Esophagus squamous epithelium (tissue), 5 donors: ENCODE results near the gene C1QL1. TPM values are rescaled to one million over a fixed set of nuclear protein-coding genes. Genes with fewer than 3 reads are reported as not detected.

Source experiments
- DNase-seq: peaks from one replicate; lab custom pipeline; 2025; lab: John Stamatoyannopoulos, UW
- H3K27ac ChIP-seq, 4 donors: fragments of 200-600 bp; sonication (generic); one replicate each; pipeline ENCODE4 v1.5.1; 2016 to 2019; ENCODE audit warnings: mild to moderate bottlenecking in 1 of 4
- H3K27me3 ChIP-seq, 4 donors: fragments of 200-600 bp; sonication (generic); 1 replicate in 3 of 4; 2 replicates in 1 of 4; pipeline versions ENCODE4 v1.5.1 to v1.6.0; 2017 to 2021; ENCODE audit warnings: antibody characterized with exemption in 1 of 4
- H3K36me3 ChIP-seq, 3 donors: fragments of 200-600 bp; sonication (generic); one replicate each; pipeline ENCODE4 v1.5.1; 2016 to 2019
- H3K4me1 ChIP-seq, 3 donors: fragments of 200-600 bp; sonication (generic); one replicate each; pipeline ENCODE4 v1.5.1; 2017 to 2019
- H3K4me3 ChIP-seq, 4 donors: fragments of 200-600 bp; sonication (generic); 1 replicate in 3 of 4; 2 replicates in 1 of 4; pipeline ENCODE4 v1.5.1; 2016 to 2019; ENCODE audit warnings: mild to moderate bottlenecking in 2 of 4, moderate library complexity in 1 of 4
- H3K9me3 ChIP-seq, 3 donors: fragments of 200-600 bp; sonication (generic); one replicate each; pipeline ENCODE4 v1.5.1; 2016 to 2019
- POLR2A ChIP-seq, 4 donors: fragments of 450-650 bp; IDR thresholded peaks; one replicate each; pipeline ENCODE4 v1.6.1; 2017; ENCODE audit warnings: antibody characterized with exemption in 4 of 4, mild to moderate bottlenecking in 4 of 4, moderate library complexity in 3 of 4
- WGBS, 2 donors: methylation state at CpG; one replicate each; pipeline ENCODE4 v1.1.5; 2018; 5-methylcytosine and 5-hydroxymethylcytosine counted together
- intact Hi-C: fragments of 100-400 bp; cut with DNase I; formaldehyde crosslinking; loops from one replicate; pipeline ENCODE4 v1.15.0; 2022
- total RNA-seq, 4 donors: library from RNA; depleted of rRNA; stranded (reverse); fragments of >200 nt; gene quantifications; one replicate each; pipeline ENCODE4 v1.1.0, GENCODE V29; 2016
- TF ChIP-seq, protein P1 (sequence below), 6 experiments: fragments of 450-650 bp in 4 of 6; fragments of 200-600 bp in 2 of 6; sonication (generic) in 2 of 6; IDR thresholded peaks; one replicate each; pipeline ENCODE4 v1.5.1; 2016 to 2019; ENCODE audit warnings: antibody characterized with exemption in 6 of 6, mild to moderate bottlenecking in 4 of 6, moderate library complexity in 4 of 6
- donor health status: DM: yes; HTN: yes; CAD: no.

C1QL1 gene
- total RNA-seq, 4 donors from 2014 or later: 0.35 to 2.3 (median 0.70) TPM; not detected in 1

DNA sequence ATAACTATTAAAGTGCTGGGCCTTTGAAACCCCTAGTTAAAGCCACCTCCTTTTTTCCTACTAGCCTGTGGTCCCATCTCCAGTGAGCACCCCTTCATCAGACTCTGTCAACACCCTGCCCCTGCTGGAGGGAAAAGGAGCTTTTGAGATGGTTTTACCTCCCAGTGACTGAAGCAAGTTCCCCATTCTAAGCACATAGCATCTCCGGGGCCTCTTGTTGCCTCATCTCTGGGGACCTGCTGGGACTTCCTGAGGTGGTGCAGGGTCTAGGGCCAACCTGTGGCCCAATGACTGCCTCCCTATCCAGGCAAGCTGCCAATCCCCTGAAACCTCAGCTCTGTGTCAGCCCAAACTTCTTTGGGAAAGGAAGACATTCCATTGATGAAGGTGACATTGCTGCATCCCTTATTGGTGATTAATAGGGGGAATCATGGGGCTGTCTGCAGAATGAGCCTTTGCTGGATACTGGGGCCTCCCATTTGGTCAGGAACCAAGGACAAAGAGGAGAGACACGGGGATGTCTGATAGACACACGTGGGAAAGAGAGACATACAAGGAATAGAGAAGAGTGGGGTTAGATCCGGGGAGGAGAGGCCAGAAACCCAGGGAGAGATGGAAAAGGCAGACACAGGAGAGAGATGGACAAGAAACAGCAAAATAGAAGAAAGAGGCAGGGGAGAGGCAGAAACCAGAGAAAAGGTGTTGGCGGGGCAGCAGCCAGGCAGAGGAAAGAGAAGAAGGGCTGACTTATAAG is 2.4 kb downstream of the C1QL1 start:
- no peak for DNase-seq
- intact Hi-C loops: no loop called here
- WGBS, 2 donors: 57 to 72% methylated on average over 5 of the region's 5 CpGs
- Histone ChIP-seq H3K27ac (no peak overlapping the region), H3K4me3 (no peak overlapping the region), H3K27me3 (peaks cover 10 to 94% (median 19%) of the 10 kb centered on the region in 4 donors), H3K9me3 (no peaks in the 10 kb centered on the region), H3K4me1 (peaks cover 15 to 44% (median 24%) of the 10 kb centered on the region in 3 donors), H3K36me3 (no peaks in the 10 kb centered on the region)
- no peak for TF ChIP-seq POLR2A (IDR thresholded peaks at IDR 0.05)
- TF ChIP-seq, protein P1, sequence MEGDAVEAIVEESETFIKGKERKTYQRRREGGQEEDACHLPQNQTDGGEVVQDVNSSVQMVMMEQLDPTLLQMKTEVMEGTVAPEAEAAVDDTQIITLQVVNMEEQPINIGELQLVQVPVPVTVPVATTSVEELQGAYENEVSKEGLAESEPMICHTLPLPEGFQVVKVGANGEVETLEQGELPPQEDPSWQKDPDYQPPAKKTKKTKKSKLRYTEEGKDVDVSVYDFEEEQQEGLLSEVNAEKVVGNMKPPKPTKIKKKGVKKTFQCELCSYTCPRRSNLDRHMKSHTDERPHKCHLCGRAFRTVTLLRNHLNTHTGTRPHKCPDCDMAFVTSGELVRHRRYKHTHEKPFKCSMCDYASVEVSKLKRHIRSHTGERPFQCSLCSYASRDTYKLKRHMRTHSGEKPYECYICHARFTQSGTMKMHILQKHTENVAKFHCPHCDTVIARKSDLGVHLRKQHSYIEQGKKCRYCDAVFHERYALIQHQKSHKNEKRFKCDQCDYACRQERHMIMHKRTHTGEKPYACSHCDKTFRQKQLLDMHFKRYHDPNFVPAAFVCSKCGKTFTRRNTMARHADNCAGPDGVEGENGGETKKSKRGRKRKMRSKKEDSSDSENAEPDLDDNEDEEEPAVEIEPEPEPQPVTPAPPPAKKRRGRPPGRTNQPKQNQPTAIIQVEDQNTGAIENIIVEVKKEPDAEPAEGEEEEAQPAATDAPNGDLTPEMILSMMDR (IDR thresholded peaks at IDR 0.05): no peak

DNA sequence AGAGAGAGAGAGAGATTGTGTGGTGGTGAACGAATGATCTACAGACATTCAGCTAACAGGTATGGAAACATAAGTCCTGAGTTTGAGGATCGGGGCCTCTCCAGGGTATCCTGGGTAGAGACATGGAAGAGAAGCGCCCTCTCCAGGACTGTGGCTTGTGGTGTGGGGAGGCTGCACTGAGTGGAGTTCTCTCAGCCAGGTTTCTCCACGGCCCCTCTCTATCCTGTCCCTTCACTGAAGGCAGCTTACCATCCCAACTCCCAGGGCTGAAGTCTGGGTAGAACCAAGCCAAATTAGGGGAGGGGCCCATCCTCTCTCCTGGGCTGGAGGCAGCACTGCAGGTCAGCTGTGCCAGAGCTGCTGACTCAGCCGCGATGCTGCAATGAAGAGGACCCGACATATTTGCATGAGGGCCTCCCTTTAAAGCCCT is 6.2 kb downstream of the C1QL1 start:
- Histone ChIP-seq H3K4me1 (peaks cover 10 to 22% (median 11%) of the 10 kb centered on the region in 3 donors), H3K27me3 (peaks cover 3 to 93% (median 14%) of the 10 kb centered on the region in 4 donors), H3K9me3 (no peaks in the 10 kb centered on the region), H3K4me3 (no peak overlapping the region), H3K27ac (no peak overlapping the region), H3K36me3 (no peaks in the 10 kb centered on the region)
- no peak for TF ChIP-seq POLR2A (IDR thresholded peaks at IDR 0.05)
- TF ChIP-seq, protein P1 (IDR thresholded peaks at IDR 0.05): no peak
- DNase-seq: no peak
- 80% methylated on average over 5 to 6 of the region's 7 CpGs for WGBS, 2 donors
- intact Hi-C loops: no loop called here

DNA sequence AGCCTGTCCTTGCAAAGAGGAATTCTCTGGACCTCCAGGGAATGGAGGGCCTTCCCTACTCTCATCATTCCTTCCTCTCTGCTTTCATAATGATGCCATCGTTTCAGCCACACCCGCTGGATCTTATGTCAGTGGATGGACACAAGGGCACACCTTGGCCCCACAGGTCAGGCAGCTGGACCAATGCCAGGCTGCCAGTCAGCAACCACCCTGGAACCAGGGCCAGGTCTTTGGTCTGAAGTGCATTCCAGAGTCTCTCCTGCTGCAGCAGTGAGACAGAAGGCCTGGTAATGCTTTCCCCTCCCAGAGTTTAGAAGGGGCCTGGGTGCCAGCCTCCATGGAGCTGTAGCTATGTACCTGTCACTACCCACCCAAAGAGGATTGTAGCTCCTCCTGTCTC is 7.4 kb downstream of the C1QL1 start:
- H3K9me3 ChIP-seq: no peaks in the 10 kb centered on the region
- H3K36me3 ChIP-seq: no peaks in the 10 kb centered on the region
- H3K27me3 ChIP-seq: peaks cover 0 to 92% (median 4%) of the 10 kb centered on the region in 4 donors
- 20 to 65% methylated on average over 1 to 2 of the region's 2 CpGs for WGBS, 2 donors
- intact Hi-C loops: no loop called here
- peaks cover 8 to 13% (median 10%) of the 10 kb centered on the region in 3 donors for H3K4me1 ChIP-seq
- DNase-seq: no peak
- no peak overlapping the region for H3K27ac ChIP-seq
- no peak overlapping the region for H3K4me3 ChIP-seq
- no peak for TF ChIP-seq POLR2A (IDR thresholded peaks at IDR 0.05)
- TF ChIP-seq, protein P1 (IDR thresholded peaks at IDR 0.05): no peak

DNA sequence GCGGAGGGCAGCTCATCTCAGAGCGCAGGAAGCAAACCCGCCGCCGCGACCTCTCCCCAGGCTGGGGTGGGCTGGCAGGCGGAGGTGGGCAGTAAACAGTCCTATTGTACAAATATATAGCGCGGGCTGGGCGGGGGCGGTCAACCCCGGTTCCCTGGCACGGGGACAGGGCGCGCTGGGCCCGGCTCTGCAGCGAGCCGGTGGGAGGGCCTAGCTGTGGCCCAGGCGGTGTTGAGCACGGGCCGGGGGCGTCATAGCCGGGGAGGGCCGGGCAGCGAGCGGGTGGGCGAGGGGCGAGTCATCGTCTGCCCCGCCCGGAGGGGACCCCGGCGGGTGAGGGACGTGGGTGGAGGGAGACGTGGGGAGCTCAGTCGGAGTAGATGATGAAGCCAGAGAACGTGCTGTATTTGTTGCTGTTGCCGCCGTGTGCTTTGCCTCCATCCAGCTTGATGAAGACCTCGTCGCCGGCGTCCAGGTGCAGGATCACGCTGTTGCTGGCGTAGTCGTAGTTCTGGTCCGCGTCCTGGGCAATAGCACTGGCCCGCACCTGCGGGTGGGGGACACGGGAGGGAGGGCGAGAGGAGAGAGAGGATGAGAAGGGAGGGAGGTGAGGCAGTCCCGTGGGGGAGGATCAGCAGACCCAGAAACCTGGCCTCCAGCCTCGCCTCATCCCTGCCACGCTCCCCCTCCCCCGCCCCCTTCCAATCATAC is 8.1 kb downstream of the C1QL1 start:
- no peaks in the 10 kb centered on the region for H3K9me3 ChIP-seq
- no peak for TF ChIP-seq POLR2A (IDR thresholded peaks at IDR 0.05)
- TF ChIP-seq, protein P1 (IDR thresholded peaks at IDR 0.05): no peak
- H3K27me3 ChIP-seq: peaks cover 0 to 87% (median 0%) of the 10 kb centered on the region in 4 donors
- peaks cover 8 to 13% (median 10%) of the 10 kb centered on the region in 3 donors for H3K4me1 ChIP-seq
- intact Hi-C loops: no loop called here
- 4 to 57% methylated on average over 4 to 12 of the region's 56 CpGs for WGBS, 2 donors
- H3K27ac ChIP-seq: no peak overlapping the region
- no peak for DNase-seq
- H3K4me3 ChIP-seq: peak overlapping the region in 2 of 4 donors; percentile 12 to 25
- no peaks in the 10 kb centered on the region for H3K36me3 ChIP-seq
